Esophagus muscularis mucosa (tissue), 4 donors: ENCODE measurements around the gene CALML4. TPM values are rescaled to one million over a fixed set of nuclear protein-coding genes. Genes with fewer than 3 reads are reported as not detected.

Experiments used
- DNase-seq: peaks from one replicate; pipeline ENCODE4 v3.0.0-alpha.2; 2017; ENCODE audit errors: extremely low spot score
- H3K27ac ChIP-seq, 4 donors: fragments of 200-600 bp; sonication (generic); replicated peaks in 1 of 4; 1 replicate in 3 of 4; 2 replicates in 1 of 4; pipeline ENCODE4 v1.5.1; 2016 to 2019; ENCODE audit warnings: mild to moderate bottlenecking in 1 of 4
- H3K27me3 ChIP-seq, 4 donors: fragments of 200-600 bp; sonication (generic); one replicate each; pipeline versions ENCODE4 v1.5.1 to v1.6.0; 2016 to 2019
- H3K36me3 ChIP-seq, 4 donors: fragments of 200-600 bp; sonication (generic); one replicate each; pipeline ENCODE4 v1.5.1; 2016 to 2019
- H3K4me1 ChIP-seq, 4 donors: fragments of 200-600 bp; sonication (generic); one replicate each; pipeline ENCODE4 v1.5.1; 2016 to 2019
- H3K4me3 ChIP-seq, 4 donors: fragments of 200-600 bp; sonication (generic); 1 replicate in 2 of 4; 2 replicates in 2 of 4; pipeline ENCODE4 v1.5.1; 2016 to 2019; ENCODE audit warnings: mild to moderate bottlenecking in 4 of 4, moderate library complexity in 1 of 4
- H3K9me3 ChIP-seq, 4 donors: fragments of 200-600 bp; sonication (generic); 1 replicate in 3 of 4; 2 replicates in 1 of 4; pipeline ENCODE4 v1.5.1; 2016 to 2019
- CTCF ChIP-seq, 3 experiments: fragments of 200-600 bp in 2 of 3; fragments of 450-650 bp in 1 of 3; sonication (generic) in 2 of 3; IDR thresholded peaks; one replicate each; pipeline ENCODE4 v1.5.1; 2017 to 2019; ENCODE audit warnings: antibody characterized with exemption in 3 of 3, mild to moderate bottlenecking in 2 of 3, moderate library complexity in 1 of 3
- EP300 ChIP-seq: sonication (generic); formaldehyde crosslinking; IDR thresholded peaks from one replicate; pipeline ENCODE4 v1.6.1; 2017; ENCODE audit warnings: antibody characterized with exemption
- POLR2A ChIP-seq: fragments of 450-650 bp; IDR thresholded peaks from one replicate; pipeline ENCODE4 v1.6.1; 2017; ENCODE audit warnings: antibody characterized with exemption, moderate library complexity, mild to moderate bottlenecking, low read depth
- POLR2AphosphoS5 ChIP-seq, 2 donors: sonication (generic); formaldehyde crosslinking; IDR thresholded peaks; one replicate each; pipeline ENCODE4 v1.6.1; 2017; ENCODE audit warnings: antibody characterized with exemption in 2 of 2
- WGBS: methylation state at CpG from one replicate; pipeline ENCODE4 v1.1.5; 2018; 5-methylcytosine and 5-hydroxymethylcytosine counted together
- intact Hi-C: fragments of 100-400 bp; cut with DNase I; formaldehyde crosslinking; loops from one replicate; pipeline ENCODE4 v1.15.1; 2023
- total RNA-seq, 4 donors: library from RNA; depleted of rRNA; stranded (reverse); fragments of >200 nt; gene quantifications; one replicate each; pipeline versions ENCODE4 v1.1.0 to v1.2.1, GENCODE V29; 2016

Gene CALML4
- total RNA-seq, 4 donors from 2014 or later, result 14.2 to 45.8 (median 32.1) TPM

GRCh38 chr15:68149059-68149458 lies 56.1 kb downstream of the CALML4 start:
- peaks cover 0 to 18% (median 12%) of the 10 kb centered on the region in 4 donors for H3K4me1 ChIP-seq
- intact Hi-C loops, result no loop called here
- no peak overlapping the region for H3K4me3 ChIP-seq
- TF ChIP-seq POLR2A (no peak), EP300 (no peak), POLR2AphosphoS5 (IDR thresholded peaks at IDR 0.05) (no peak), CTCF (IDR thresholded peaks at IDR 0.05) (no peak)
- H3K9me3 ChIP-seq, result no peaks in the 10 kb centered on the region
- H3K27me3 ChIP-seq, result no peaks in the 10 kb centered on the region
- no peak for DNase-seq
- H3K27ac ChIP-seq, result peak overlapping the region in 1 of 4 donors; percentile 5
- H3K36me3 ChIP-seq, result peaks cover 9 to 29% (median 18%) of the 10 kb centered on the region in 4 donors
- 100% methylated on average over 1 of the region's 1 CpG for WGBS

- TF ChIP-seq POLR2AphosphoS5 (IDR thresholded peaks at IDR 0.05) (no peak), EP300 (no peak), POLR2A (no peak), CTCF (IDR thresholded peaks at IDR 0.05) (no peak)
- Histone ChIP-seq H3K4me1 (peaks cover 0 to 18% (median 12%) of the 10 kb centered on the region in 4 donors), H3K27me3 (no peaks in the 10 kb centered on the region), H3K9me3 (no peaks in the 10 kb centered on the region), H3K27ac (no peak overlapping the region), H3K4me3 (no peak overlapping the region), H3K36me3 (peaks cover 9 to 23% (median 14%) of the 10 kb centered on the region in 4 donors)
- intact Hi-C loops, result no loop called here
- 94% methylated on average over 1 of the region's 1 CpG for WGBS
- DNase-seq, result no peak
These were observed 57.1 kb downstream of the CALML4 start for GRCh38 chr15:68148039-68148438.

DNA sequence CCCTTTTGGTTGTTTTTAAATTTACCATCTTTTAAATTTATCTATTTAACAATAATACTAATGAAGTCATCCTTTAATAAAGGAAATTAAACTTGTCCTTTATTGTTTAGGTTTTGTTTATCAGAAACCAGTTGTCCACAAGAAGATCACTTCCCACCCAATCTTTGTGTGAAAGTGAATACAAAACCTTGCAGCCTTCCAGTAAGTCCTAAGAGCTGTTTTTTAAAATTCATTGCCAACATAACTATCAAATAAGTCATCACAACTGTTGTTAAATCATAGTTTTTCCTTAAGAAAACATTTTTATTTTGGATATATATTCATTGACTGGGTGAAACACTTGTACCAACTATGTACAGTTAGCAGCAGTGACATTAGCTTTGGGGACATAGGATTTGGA lies 59.4 kb downstream of the CALML4 start:
- peaks cover 0 to 12% (median 4%) of the 10 kb centered on the region in 4 donors for H3K4me1 ChIP-seq
- no peaks in the 10 kb centered on the region for H3K9me3 ChIP-seq
- H3K27ac ChIP-seq, result no peak overlapping the region
- H3K36me3 ChIP-seq, result peaks cover 9 to 31% (median 14%) of the 10 kb centered on the region in 4 donors
- intact Hi-C loops, result no loop called here
- H3K4me3 ChIP-seq, result no peak overlapping the region
- DNase-seq, result no peak
- no peaks in the 10 kb centered on the region for H3K27me3 ChIP-seq
- TF ChIP-seq EP300 (no peak), POLR2A (no peak), POLR2AphosphoS5 (IDR thresholded peaks at IDR 0.05) (no peak), CTCF (IDR thresholded peaks at IDR 0.05) (no peak)

DNA sequence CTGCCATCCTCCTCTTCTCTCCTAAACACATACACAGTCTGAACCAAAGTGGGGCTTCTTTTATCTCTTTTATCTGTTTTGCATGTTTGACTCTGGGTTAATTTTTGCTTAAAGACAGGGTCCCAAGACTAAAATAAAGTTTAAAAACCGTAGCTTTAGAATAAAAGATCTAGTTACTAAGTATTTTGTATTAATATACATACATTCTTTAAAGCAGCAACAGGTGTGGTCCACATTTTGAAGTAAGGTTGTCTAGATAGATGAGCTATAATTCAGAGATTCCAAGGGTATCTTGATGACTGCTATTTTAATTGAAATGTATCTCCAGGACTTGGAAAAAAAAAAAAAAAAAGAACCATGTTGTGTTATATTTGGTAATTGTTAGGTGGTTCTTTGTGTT lies 61.3 kb downstream of the CALML4 start:
- TF ChIP-seq CTCF (IDR thresholded peaks at IDR 0.05) (no peak), POLR2AphosphoS5 (IDR thresholded peaks at IDR 0.05) (no peak), EP300 (no peak), POLR2A (no peak)

GRCh38 chr15:68143129-68143528 lies 62.0 kb downstream of the CALML4 start:
- WGBS, result 93% methylated on average over 2 of the region's 2 CpGs
- no peak for DNase-seq

More for the DNA sequence above, 61.3 kb downstream of the CALML4 start:
- H3K4me3 ChIP-seq, result no peak overlapping the region
- H3K27me3 ChIP-seq, result no peaks in the 10 kb centered on the region
- intact Hi-C loops, result no loop called here
- 88% methylated on average over 1 of the region's 1 CpG for WGBS
- peaks cover 0 to 7% (median 5%) of the 10 kb centered on the region in 4 donors for H3K4me1 ChIP-seq
- DNase-seq, result no peak
- no peaks in the 10 kb centered on the region for H3K9me3 ChIP-seq
- peaks cover 9 to 31% (median 14%) of the 10 kb centered on the region in 4 donors for H3K36me3 ChIP-seq
- no peak overlapping the region for H3K27ac ChIP-seq

More at GRCh38 chr15:68143129-68143528, 62.0 kb downstream of the CALML4 start:
- Histone ChIP-seq H3K27ac (no peak overlapping the region), H3K4me3 (no peak overlapping the region), H3K36me3 (peaks cover 9 to 30% (median 14%) of the 10 kb centered on the region in 4 donors), H3K4me1 (peaks cover 0 to 12% (median 4%) of the 10 kb centered on the region in 4 donors), H3K9me3 (no peaks in the 10 kb centered on the region), H3K27me3 (no peaks in the 10 kb centered on the region)
- TF ChIP-seq POLR2AphosphoS5 (IDR thresholded peaks at IDR 0.05) (no peak), POLR2A (no peak), CTCF (IDR thresholded peaks at IDR 0.05) (no peak), EP300 (no peak)
- intact Hi-C loops, result no loop called here
